CD4-positive, alpha-beta T cell treated with Interleukin-1 beta for 1 hour (primary cell): ENCODE data around the gene PSORS1C2.
A peak's percentile ranks its signal among the peaks of the same experiment; 100 is the strongest.

Experiments used
- DNase-seq, 2 donors: peaks; one replicate each; pipeline ENCODE4 v3.0.0-alpha.2; 2020 to 2022

The PSORS1C2 gene

GRCh38 chr6:31112478-31112877, 26.4 kb downstream of the PSORS1C2 start, which contains the start of gene C6orf15:
C6orf15 (minus strand) TSS chr6:31112575; CDS start chr6:31112555, 20 bp downstream.
- DNase-seq, result no peak

GRCh38 chr6:31111712-31112111, 27.2 kb downstream of the PSORS1C2 start:
- no peak for DNase-seq

- no peak for DNase-seq
These were observed 27.9 kb downstream of the PSORS1C2 start for GRCh38 chr6:31110825-31111582.

- no peak for DNase-seq
These were observed 31.8 kb downstream of the PSORS1C2 start for GRCh38 chr6:31107052-31107451.

GRCh38 chr6:31103136-31103535, 35.7 kb downstream of the PSORS1C2 start:
- DNase-seq, result no peak

- DNase-seq, result no peak
These were observed 40.4 kb downstream of the PSORS1C2 start for GRCh38 chr6:31098449-31098938.

- DNase-seq, result no peak
These were observed 42.2 kb downstream of the PSORS1C2 start for GRCh38 chr6:31096656-31097055.

- DNase-seq, result no peak
These were observed 42.7 kb downstream of the PSORS1C2 start for GRCh38 chr6:31096215-31096614.

GRCh38 chr6:31094389-31094881, 44.4 kb downstream of the PSORS1C2 start:
- peak; percentile 30 to 43 for DNase-seq

- DNase-seq, result no peak
These were observed 45.9 kb downstream of the PSORS1C2 start for GRCh38 chr6:31092769-31093505.

GRCh38 chr6:31092238-31092637, 46.6 kb downstream of the PSORS1C2 start:
- DNase-seq, result no peak

GRCh38 chr6:31091680-31092079, 47.2 kb downstream of the PSORS1C2 start:
- DNase-seq, result no peak

- no peak for DNase-seq
These were observed 47.9 kb downstream of the PSORS1C2 start for GRCh38 chr6:31090973-31091364.

GRCh38 chr6:31090275-31090972, 48.4 kb downstream of the PSORS1C2 start:
- DNase-seq, result no peak
